Stimulated activated naive B cell treated with anti-CD40 and anti-IgM and Interleukin-4, amounts not matched to agents 10 μg/mL and 1 μg/mL and 100 μg/mL, for 72 hours (primary cell): ENCODE measurements around the gene KIFC3.
"Not testable (repeated sequence)": the region's sequence is repeated elsewhere in the genome, so short reads cannot be mapped to it uniquely, and the experiment has no call there.

Experiments used
- ATAC-seq, 2 donors: fragments of 150-1000 bp; cut with Tn5 transposase; replicated peaks; 2 replicates each; pipeline ENCODE4 v1.10.0; 2021; ENCODE audit warnings: moderate library complexity in 1 of 2
- DNase-seq: peaks from one replicate; pipeline ENCODE4 v3.0.0; 2021
- H3K27ac Mint-ChIP-seq: one replicate; pipeline ENCODE4 v1.8.0; 2022; ENCODE audit warnings: mild to moderate bottlenecking, mixed read lengths
- H3K27me3 Mint-ChIP-seq, 2 donors: one replicate each; pipeline ENCODE4 v1.8.0; 2022; ENCODE audit warnings: mixed read lengths in 2 of 2
- H3K36me3 Mint-ChIP-seq, 2 donors: one replicate each; pipeline ENCODE4 v1.8.0; 2022; ENCODE audit warnings: mixed read lengths in 2 of 2, mild to moderate bottlenecking in 1 of 2
- H3K4me1 Mint-ChIP-seq, 2 donors: one replicate each; pipeline ENCODE4 v1.8.0; 2022; ENCODE audit warnings: mixed read lengths in 2 of 2, mild to moderate bottlenecking in 1 of 2
- H3K4me3 Mint-ChIP-seq, 2 donors: one replicate each; pipeline ENCODE4 v1.8.0; 2022; ENCODE audit warnings: mild to moderate bottlenecking in 2 of 2, mixed read lengths in 2 of 2, moderate library complexity in 1 of 2
- H3K9me3 Mint-ChIP-seq, 2 donors: one replicate each; pipeline ENCODE4 v1.8.0; 2022; ENCODE audit warnings: mixed read lengths in 2 of 2, mild to moderate bottlenecking in 1 of 2

Gene KIFC3

GRCh38 chr16:57724531-57724930, 77.8 kb downstream of the KIFC3 start:
- no peaks in the 10 kb centered on the region for H3K27me3 Mint-ChIP-seq
- no peaks in the 10 kb centered on the region for H3K9me3 Mint-ChIP-seq
- no peak overlapping the region for H3K4me3 Mint-ChIP-seq
- peaks cover 11 to 13% of the 10 kb centered on the region in 2 donors for H3K4me1 Mint-ChIP-seq
- no peak overlapping the region for H3K27ac Mint-ChIP-seq
- DNase-seq (no peak), ATAC-seq (no peak)
- no peaks in the 10 kb centered on the region for H3K36me3 Mint-ChIP-seq

DNA sequence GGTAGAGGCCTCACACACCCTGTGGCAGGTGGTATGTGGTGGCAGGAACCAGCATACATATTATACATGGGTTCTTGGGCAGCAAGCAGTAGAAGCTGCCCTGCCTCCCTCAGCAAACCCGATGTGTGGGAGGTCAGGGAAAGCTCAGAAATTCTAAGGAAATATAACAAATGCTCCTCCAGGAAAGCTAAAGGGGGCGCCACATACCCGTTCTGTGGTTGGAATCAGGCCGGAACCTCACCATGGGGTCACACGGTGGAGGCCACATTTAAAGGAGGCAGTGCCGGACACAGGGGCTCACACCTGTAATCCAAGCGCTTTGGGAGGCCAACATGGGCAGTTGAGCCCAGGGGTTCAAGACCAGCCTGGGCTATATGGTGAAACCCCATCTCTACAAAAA, 79.1 kb downstream of the KIFC3 start:
- Mint-ChIP-seq H3K9me3 (no peaks in the 10 kb centered on the region), H3K27ac (no peak overlapping the region), H3K27me3 (no peaks in the 10 kb centered on the region), H3K4me1 (peaks cover 11 to 13% of the 10 kb centered on the region in 2 donors), H3K4me3 (no peak overlapping the region), H3K36me3 (no peaks in the 10 kb centered on the region)
- DNase-seq, result no peak
- ATAC-seq, result no peak

- no peaks in the 10 kb centered on the region for H3K27me3 Mint-ChIP-seq
- ATAC-seq, result no peak
- peaks cover 11 to 13% of the 10 kb centered on the region in 2 donors for H3K4me1 Mint-ChIP-seq
- H3K9me3 Mint-ChIP-seq, result no peaks in the 10 kb centered on the region
- no peak overlapping the region for H3K27ac Mint-ChIP-seq
- H3K36me3 Mint-ChIP-seq, result no peaks in the 10 kb centered on the region
- DNase-seq, result no peak
- no peak overlapping the region for H3K4me3 Mint-ChIP-seq
These were observed 79.6 kb downstream of the KIFC3 start for GRCh38 chr16:57722651-57723050.

- H3K27ac Mint-ChIP-seq, result no peak overlapping the region
- DNase-seq, result no peak
- no peaks in the 10 kb centered on the region for H3K27me3 Mint-ChIP-seq
- no peak for ATAC-seq
- H3K36me3 Mint-ChIP-seq, result no peaks in the 10 kb centered on the region
- H3K4me1 Mint-ChIP-seq, result peaks cover 11 to 13% of the 10 kb centered on the region in 2 donors
- H3K9me3 Mint-ChIP-seq, result no peaks in the 10 kb centered on the region
- no peak overlapping the region for H3K4me3 Mint-ChIP-seq
These were observed 80.1 kb downstream of the KIFC3 start for GRCh38 chr16:57722210-57722499.

GRCh38 chr16:57721356-57722209, 80.7 kb downstream of the KIFC3 start:
- Mint-ChIP-seq H3K4me1 (peaks cover 11 to 13% of the 10 kb centered on the region in 2 donors), H3K36me3 (no peaks in the 10 kb centered on the region), H3K4me3 (no peak overlapping the region), H3K27ac (no peak overlapping the region), H3K9me3 (no peaks in the 10 kb centered on the region), H3K27me3 (no peaks in the 10 kb centered on the region)
- ATAC-seq (no peak), DNase-seq (no peak)

- DNase-seq (peak; percentile 34), ATAC-seq (peak; percentile 79 to 85)
- no peaks in the 10 kb centered on the region for H3K36me3 Mint-ChIP-seq
- H3K27ac Mint-ChIP-seq, result no peak overlapping the region
- H3K9me3 Mint-ChIP-seq, result no peaks in the 10 kb centered on the region
- peaks cover 6 to 9% of the 10 kb centered on the region in 2 donors for H3K4me1 Mint-ChIP-seq
- H3K27me3 Mint-ChIP-seq, result no peaks in the 10 kb centered on the region
- no peak overlapping the region for H3K4me3 Mint-ChIP-seq
These were observed 82.1 kb downstream of the KIFC3 start for GRCh38 chr16:57720142-57720575.

GRCh38 chr16:57714047-57714446, 88.2 kb downstream of the KIFC3 start:
- Mint-ChIP-seq H3K36me3 (no peaks in the 10 kb centered on the region), H3K27ac (no peak overlapping the region), H3K4me1 (no peaks in the 10 kb centered on the region), H3K27me3 (no peaks in the 10 kb centered on the region), H3K4me3 (no peak overlapping the region), H3K9me3 (no peaks in the 10 kb centered on the region)
- ATAC-seq (no peak), DNase-seq (no peak)

DNA sequence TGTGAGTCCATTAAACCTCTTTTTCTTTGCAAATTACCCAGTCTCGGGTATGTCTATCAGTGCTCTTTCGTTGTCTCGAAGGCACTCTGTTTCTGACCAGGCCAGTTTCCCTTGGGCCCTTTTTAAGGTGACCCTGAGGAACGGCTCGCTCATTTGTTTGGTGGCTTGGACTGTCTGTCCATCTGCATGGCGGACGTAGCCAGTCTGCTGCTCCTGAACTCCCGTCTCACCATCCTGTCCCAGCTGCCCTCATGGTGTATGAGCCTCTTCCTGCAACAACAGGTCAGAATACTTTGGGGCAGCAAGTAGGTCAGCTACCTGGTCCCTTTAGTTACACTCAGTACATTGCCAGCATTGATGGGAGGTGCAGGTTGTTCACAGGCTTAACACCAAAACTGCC, 88.7 kb downstream of the KIFC3 start:
- no peak for DNase-seq
- H3K4me1 Mint-ChIP-seq, result no peaks in the 10 kb centered on the region
- no peaks in the 10 kb centered on the region for H3K27me3 Mint-ChIP-seq
- no peaks in the 10 kb centered on the region for H3K36me3 Mint-ChIP-seq
- H3K9me3 Mint-ChIP-seq, result no peaks in the 10 kb centered on the region
- no peak overlapping the region for H3K4me3 Mint-ChIP-seq
- no peak for ATAC-seq
- H3K27ac Mint-ChIP-seq, result no peak overlapping the region

DNA sequence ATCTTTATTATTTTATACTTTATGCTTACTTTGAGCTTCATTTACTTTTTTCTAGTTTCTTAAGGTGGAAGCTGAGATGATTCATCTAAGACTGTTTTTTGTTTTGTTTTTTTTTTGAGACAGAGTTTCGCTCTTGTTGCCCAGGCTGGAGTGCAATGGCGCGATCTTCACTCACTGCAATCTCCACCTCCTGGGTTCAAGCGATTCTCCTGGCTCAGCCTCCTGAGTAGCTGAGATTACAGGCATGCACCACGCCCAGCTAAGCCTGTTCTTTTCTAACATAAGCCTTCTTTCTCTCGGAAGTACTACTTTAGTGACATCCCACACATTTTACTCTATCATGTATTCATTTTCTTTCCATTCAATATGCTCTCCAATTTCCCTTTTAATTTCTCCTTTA, 89.7 kb downstream of the KIFC3 start:
- not testable (repeated sequence) for H3K9me3 Mint-ChIP-seq, H3K27me3 Mint-ChIP-seq, ATAC-seq

DNA sequence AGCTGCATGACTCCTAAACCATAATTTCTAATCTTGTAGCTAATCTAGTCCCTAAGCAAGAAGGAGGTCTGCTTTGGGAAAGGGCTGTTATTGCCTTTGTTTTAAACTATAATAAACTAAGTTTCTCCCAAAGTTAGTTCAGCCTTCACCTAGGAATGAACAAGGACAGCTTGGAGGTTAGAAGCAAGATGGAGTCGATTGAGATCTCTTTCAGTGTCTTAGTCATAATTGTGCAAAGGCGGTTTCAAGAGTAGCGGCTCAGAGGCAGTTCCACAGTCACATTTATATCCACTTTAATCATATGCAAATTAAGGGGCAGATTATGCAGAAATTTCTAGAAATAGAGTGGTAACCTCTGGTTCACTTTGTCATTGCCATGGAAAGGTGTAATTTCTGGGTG, 90.3 kb downstream of the KIFC3 start:
- H3K4me3 Mint-ChIP-seq, result no peak overlapping the region
- H3K9me3 Mint-ChIP-seq, result no peaks in the 10 kb centered on the region
- H3K27me3 Mint-ChIP-seq, result peaks cover under 1 to 10% of the 10 kb centered on the region in 2 donors
- H3K4me1 Mint-ChIP-seq, result no peaks in the 10 kb centered on the region
- H3K36me3 Mint-ChIP-seq, result no peaks in the 10 kb centered on the region
- ATAC-seq (no peak), DNase-seq (no peak)
- H3K27ac Mint-ChIP-seq, result no peak overlapping the region

More for the DNA sequence above, 89.7 kb downstream of the KIFC3 start:
- not testable (repeated sequence) for H3K4me1 Mint-ChIP-seq, H3K4me3 Mint-ChIP-seq, H3K27ac Mint-ChIP-seq, H3K36me3 Mint-ChIP-seq, DNase-seq

GRCh38 chr16:57711346-57711745, 90.9 kb downstream of the KIFC3 start:
- DNase-seq (no peak), ATAC-seq (no peak)
- Mint-ChIP-seq H3K4me3 (no peak overlapping the region), H3K4me1 (no peaks in the 10 kb centered on the region), H3K27me3 (peaks cover 5 to 13% of the 10 kb centered on the region in 2 donors), H3K36me3 (no peaks in the 10 kb centered on the region), H3K27ac (no peak overlapping the region), H3K9me3 (peaks cover 0 to 2% of the 10 kb centered on the region in 2 donors)

DNA sequence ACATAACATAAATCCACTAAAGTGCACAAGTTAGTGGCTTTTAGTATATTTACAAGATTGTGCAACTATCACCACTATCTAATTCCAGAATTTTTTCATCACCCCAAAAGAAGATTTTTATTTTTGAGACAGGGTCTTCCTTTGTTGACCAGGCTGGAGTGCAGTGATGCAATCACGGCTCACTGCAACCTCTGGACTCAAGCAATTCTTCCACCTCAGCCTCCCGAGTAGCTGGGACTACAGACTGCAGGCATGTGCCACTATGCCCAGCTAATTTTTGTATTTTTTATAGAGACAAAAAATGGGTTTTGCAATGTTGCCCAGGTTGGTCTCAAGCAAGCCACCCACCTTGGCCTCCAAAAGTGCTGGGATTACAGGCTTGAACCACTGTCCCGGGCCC, 92.6 kb downstream of the KIFC3 start:
- H3K36me3 Mint-ChIP-seq, result no peaks in the 10 kb centered on the region
- H3K4me1 Mint-ChIP-seq, result no peaks in the 10 kb centered on the region
- peaks cover 10 to 15% of the 10 kb centered on the region in 2 donors for H3K27me3 Mint-ChIP-seq
- ATAC-seq (no peak), DNase-seq (no peak)
- H3K4me3 Mint-ChIP-seq, result no peak overlapping the region
- H3K27ac Mint-ChIP-seq, result no peak overlapping the region
- peaks cover 0 to 2% of the 10 kb centered on the region in 2 donors for H3K9me3 Mint-ChIP-seq
